Upper lobe of left lung (tissue), 4 donors: Measurements from ENCODE around the gene ARHGAP24.

Experiments used
- CTCF ChIP-seq, 6 experiments: fragments of 450-650 bp in 4 of 6; fragments of 200-600 bp in 2 of 6; sonication (generic) in 2 of 6; IDR thresholded peaks; one replicate each; pipeline ENCODE4 v1.5.1; 2016 to 2019; ENCODE audit warnings: antibody characterized with exemption in 6 of 6
- POLR2A ChIP-seq, 4 donors: fragments of 450-650 bp; IDR thresholded peaks; one replicate each; pipeline ENCODE4 v1.5.1; 2016 to 2017; ENCODE audit warnings: antibody characterized with exemption in 4 of 4, mild to moderate bottlenecking in 2 of 4
- POLR2AphosphoS5 ChIP-seq, 2 donors: sonication (generic); formaldehyde crosslinking; IDR thresholded peaks; one replicate each; pipeline ENCODE4 v1.5.1; 2017; ENCODE audit warnings: antibody characterized with exemption in 2 of 2

GRCh38 chr4:85792376-85793232 lies 317.7 kb downstream of the ARHGAP24 start:
- TF ChIP-seq CTCF (IDR thresholded peaks at IDR 0.05) (no peak), POLR2A (IDR thresholded peaks at IDR 0.05) (no peak), POLR2AphosphoS5 (IDR thresholded peaks at IDR 0.05) (no peak)
